ENCODE data around the gene PES1.

DNA sequence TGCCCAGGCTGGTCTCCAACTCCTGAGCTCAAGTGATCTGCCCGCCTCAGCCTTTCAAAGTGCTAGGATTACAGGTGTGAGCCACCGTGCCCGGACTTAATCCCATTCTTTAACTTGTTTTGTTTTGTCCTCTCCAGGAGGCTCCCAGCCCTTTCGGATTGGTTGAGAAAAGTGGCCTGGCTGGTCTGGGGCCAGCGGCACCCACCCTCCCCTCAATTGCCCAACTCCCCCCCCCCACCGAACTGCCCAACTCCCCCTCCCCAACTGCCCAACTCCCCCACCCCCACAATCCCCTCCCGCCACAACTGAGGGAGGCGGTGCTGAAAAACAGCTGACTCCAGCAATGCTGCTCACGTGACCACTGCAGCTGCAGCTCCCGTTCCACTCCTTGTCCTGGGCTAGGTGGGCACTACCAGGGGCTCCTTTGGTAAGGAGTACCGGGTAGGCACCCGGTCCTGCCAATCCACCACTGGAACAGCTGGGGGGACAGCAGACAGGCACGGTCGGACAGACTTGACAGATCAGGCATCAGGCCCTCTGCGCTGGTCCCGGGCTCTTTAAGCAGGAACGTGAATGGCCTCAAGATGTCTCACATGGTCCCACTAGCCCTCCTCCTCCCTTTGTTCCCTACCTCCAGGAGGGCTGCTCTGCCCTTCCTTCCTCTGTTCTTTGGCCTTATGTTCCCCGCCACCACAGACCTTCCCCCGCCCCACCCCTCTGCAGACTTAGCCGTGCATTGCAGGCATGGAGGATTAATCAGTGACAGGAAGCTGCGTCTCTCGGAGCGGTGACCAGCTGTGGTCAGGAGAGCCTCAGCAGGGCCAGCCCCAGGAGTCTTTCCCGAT, 15.0 kb upstream of the PES1 start, which contains the start of gene TCN2:
- TF ChIP-seq, protein P1, sequence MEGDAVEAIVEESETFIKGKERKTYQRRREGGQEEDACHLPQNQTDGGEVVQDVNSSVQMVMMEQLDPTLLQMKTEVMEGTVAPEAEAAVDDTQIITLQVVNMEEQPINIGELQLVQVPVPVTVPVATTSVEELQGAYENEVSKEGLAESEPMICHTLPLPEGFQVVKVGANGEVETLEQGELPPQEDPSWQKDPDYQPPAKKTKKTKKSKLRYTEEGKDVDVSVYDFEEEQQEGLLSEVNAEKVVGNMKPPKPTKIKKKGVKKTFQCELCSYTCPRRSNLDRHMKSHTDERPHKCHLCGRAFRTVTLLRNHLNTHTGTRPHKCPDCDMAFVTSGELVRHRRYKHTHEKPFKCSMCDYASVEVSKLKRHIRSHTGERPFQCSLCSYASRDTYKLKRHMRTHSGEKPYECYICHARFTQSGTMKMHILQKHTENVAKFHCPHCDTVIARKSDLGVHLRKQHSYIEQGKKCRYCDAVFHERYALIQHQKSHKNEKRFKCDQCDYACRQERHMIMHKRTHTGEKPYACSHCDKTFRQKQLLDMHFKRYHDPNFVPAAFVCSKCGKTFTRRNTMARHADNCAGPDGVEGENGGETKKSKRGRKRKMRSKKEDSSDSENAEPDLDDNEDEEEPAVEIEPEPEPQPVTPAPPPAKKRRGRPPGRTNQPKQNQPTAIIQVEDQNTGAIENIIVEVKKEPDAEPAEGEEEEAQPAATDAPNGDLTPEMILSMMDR (IDR thresholded peaks at IDR 0.05): no peak
- TF ChIP-seq TCF7L2 (IDR thresholded peaks at IDR 0.05; ENCODE audit: low read depth, low read length): no peak
- no peak for TF ChIP-seq POLR2AphosphoS5 (IDR thresholded peaks at IDR 0.05; ENCODE audit: low read depth, low read length)
